Measurements from ENCODE around the gene MFAP4.

GRCh38 chr17:19415311-19415710 lies 28.3 kb upstream of the MFAP4 start:
- TF ChIP-seq RXRA (IDR thresholded peaks at IDR 0.05) (no peak), REST (IDR thresholded peaks at IDR 0.05) (no peak), CTCF (IDR thresholded peaks at IDR 0.05; ENCODE audit: low read depth, low read length, missing input control) (no peak), TAF1 (conservative IDR thresholded peaks at IDR 0.05) (no peak), MAX (IDR thresholded peaks at IDR 0.05) (no peak), GABPA (IDR thresholded peaks at IDR 0.05 in 1 of 2, conservative IDR thresholded peaks at IDR 0.05 in 1 of 2) (no peak), YY1 (IDR thresholded peaks at IDR 0.05) (no peak), HNF4G (IDR thresholded peaks at IDR 0.05) (no peak), EGR1 (IDR thresholded peaks at IDR 0.05; ENCODE audit: low read depth in 2 of 2) (no peak), JUND (IDR thresholded peaks at IDR 0.05) (no peak)
- TF ChIP-seq, protein P1, sequence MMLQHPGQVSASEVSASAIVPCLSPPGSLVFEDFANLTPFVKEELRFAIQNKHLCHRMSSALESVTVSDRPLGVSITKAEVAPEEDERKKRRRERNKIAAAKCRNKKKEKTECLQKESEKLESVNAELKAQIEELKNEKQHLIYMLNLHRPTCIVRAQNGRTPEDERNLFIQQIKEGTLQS (IDR thresholded peaks at IDR 0.05) = no peak

Data from liver (tissue), 3 donors.